ENCODE results near the gene TRIM52. TPM values are rescaled to one million over a fixed set of nuclear protein-coding genes. Genes with fewer than 3 reads are reported as not detected.

Gene TRIM52
- total and polyA plus RNA-seq, 9 of the 15 experiments (the other 6 are each of a cell fraction or from before 2014, with no cell fraction given), result 3.3 to 21.9 (median 13.5) TPM

- TF ChIP-seq RERE (CRISPR knock-in tag; IDR thresholded peaks at IDR 0.05; ENCODE audit: borderline replicate concordance), result no peak
- TF ChIP-seq SIRT6 (IDR thresholded peaks at IDR 0.05; ENCODE audit: low read depth, low read length), result no peak
- no peak for TF ChIP-seq BACH1 (tag; IDR thresholded peaks at IDR 0.05)
- no peak for TF ChIP-seq GTF2F1 (IDR thresholded peaks at IDR 0.05; ENCODE audit: low read depth, low read length)
- no peak for TF ChIP-seq ZNF224 (CRISPR knock-in tag; IDR thresholded peaks at IDR 0.05)
- no peak for TF ChIP-seq SRSF3 (IDR thresholded peaks at IDR 0.05; ENCODE audit: insufficient read depth, low read length)
- TF ChIP-seq FOXP1 (CRISPR knock-in tag; IDR thresholded peaks at IDR 0.05), result no peak
- no peak for TF ChIP-seq ZNF764 (CRISPR knock-in tag; IDR thresholded peaks at IDR 0.05; ENCODE audit: low read depth)
- no peak for TF ChIP-seq SIN3A (IDR thresholded peaks at IDR 0.05; ENCODE audit: borderline replicate concordance in 2 of 2, control insufficient read depth in 1 of 2, low read depth in 2 of 2, low read length in 2 of 2)
- no peak for TF ChIP-seq ZNF449 (CRISPR knock-in tag; IDR thresholded peaks at IDR 0.05)
- peak; percentile 28; the same call in 1 of the 2 replicates for TF ChIP-seq RAD51 (IDR thresholded peaks at IDR 0.05; ENCODE audit: borderline replicate concordance, low read depth)
- TF ChIP-seq ZNF282 (CRISPR knock-in tag; IDR thresholded peaks at IDR 0.05), result no peak
- no peak for TF ChIP-seq E2F3 (CRISPR knock-in tag; IDR thresholded peaks at IDR 0.05)
- no peak for TF ChIP-seq IRF1 (CRISPR knock-in tag; IDR thresholded peaks at IDR 0.05; ENCODE audit: borderline replicate concordance)
- peak; percentile 71 for TF ChIP-seq POLR3A (IDR thresholded peaks at IDR 0.05; ENCODE audit: borderline replicate concordance, extremely low read depth, insufficient read depth, insufficient read length)
- no peak for TF ChIP-seq GATA2 (CRISPR knock-in tag; IDR thresholded peaks at IDR 0.05)
- no peak for TF ChIP-seq ELK3 (CRISPR knock-in tag; IDR thresholded peaks at IDR 0.05)
- TF ChIP-seq BCOR (IDR thresholded peaks at IDR 0.05), result peak; percentile 94
Observed at GRCh38 chr5:181215997-181216989, 44.6 kb downstream of the TRIM52 start (continued).
